ENCODE data around the gene PCDHGB3. TPM values are rescaled to one million over a fixed set of nuclear protein-coding genes. Genes with fewer than 3 reads are reported as not detected.

Gene PCDHGB3
- total and polyA plus RNA-seq, 12 donors, result 0.39 to 14.0 (median 9.0) TPM

GRCh38 chr5:141362719-141363118, 7.3 kb upstream of the PCDHGB3 start:
- intact Hi-C loops (cut with DNase I), result no loop called here
- Histone ChIP-seq H3K27ac (no peak overlapping the region), H3K9me3 (peaks cover 0 to 100% (median 43%) of the 10 kb centered on the region in 11 donors), H3K36me3 (peaks cover 0 to 32% (median 0%) of the 10 kb centered on the region in 9 donors), H3K4me1 (peaks cover 0 to 24% (median 3%) of the 10 kb centered on the region in 9 donors), H3K27me3 (peaks cover 0 to 77% (median 0%) of the 10 kb centered on the region in 7 donors), H3K4me3 (no peak overlapping the region)
- ATAC-seq, result no peak
- TF ChIP-seq CTCF (IDR thresholded peaks at IDR 0.05), result no peak
- DNase-seq, result no peak

- H3K4me1 ChIP-seq, result peaks cover 0 to 23% (median 3%) of the 10 kb centered on the region in 9 donors
- H3K27me3 ChIP-seq, result peaks cover 0 to 84% (median 0%) of the 10 kb centered on the region in 7 donors
- intact Hi-C loops (cut with DNase I), result no loop called here
- peaks cover 0 to 99% (median 48%) of the 10 kb centered on the region in 11 donors for H3K9me3 ChIP-seq
- DNase-seq (no peak), ATAC-seq (peak in 3 of 8 donors; percentile 61 to 71 (median 69))
- peak in 7 of 9 donors; percentile 5 to 32 (median 18) for TF ChIP-seq CTCF (IDR thresholded peaks at IDR 0.05)
- 27 to 28% methylated on average over 34 of the region's 34 CpGs for WGBS, 2 donors
- H3K4me3 ChIP-seq, result peak within 1 kb of the TSS in 8 of 10 donors; percentile 2 to 34 (median 22)
- peaks cover 0 to 30% (median 0%) of the 10 kb centered on the region in 9 donors for H3K36me3 ChIP-seq
- no peak within 1 kb of the TSS for H3K27ac ChIP-seq
These were observed 5.9 kb upstream of the PCDHGB3 start, which contains the start of gene PCDHGA5 for GRCh38 chr5:141363952-141364660. Gene PCDHGA5, plus strand, starts transcription at chr5:141364162. Its CDS starts 169 bp downstream, at chr5:141364331.

GRCh38 chr5:141366016-141366896, 3.8 kb upstream of the PCDHGB3 start:
- 40 to 45% methylated on average over 46 of the region's 46 CpGs for WGBS, 2 donors
- peaks cover 0 to 85% (median 0%) of the 10 kb centered on the region in 7 donors for H3K27me3 ChIP-seq

More at GRCh38 chr5:141366016-141366896, 3.8 kb upstream of the PCDHGB3 start:
- no peak overlapping the region for H3K27ac ChIP-seq
- no peak overlapping the region for H3K4me3 ChIP-seq
- no peak for ATAC-seq
- intact Hi-C loops (cut with DNase I), result loop anchor here in 1 of 10 donors (2.0 kb wide), 1 partner anchor 55 kb away; the partner anchor contains the start of gene PCDHGA11
- H3K36me3 ChIP-seq, result peaks cover 0 to 40% (median 0%) of the 10 kb centered on the region in 9 donors
- H3K4me1 ChIP-seq, result peaks cover 0 to 22% (median 5%) of the 10 kb centered on the region in 9 donors
- DNase-seq, result no peak
- no peak for TF ChIP-seq CTCF (IDR thresholded peaks at IDR 0.05)
- peaks cover 0 to 99% (median 50%) of the 10 kb centered on the region in 11 donors for H3K9me3 ChIP-seq

Measured in heart right ventricle (tissue), 16 donors.